ENCODE measurements around the gene ICAM4. TPM values are rescaled to one million over a fixed set of nuclear protein-coding genes. Genes with fewer than 3 reads are reported as not detected.
"Not testable (repeated sequence)": the region's sequence is repeated elsewhere in the genome, so short reads cannot be mapped to it uniquely, and the experiment has no call there.

Gene ICAM4
- total RNA-seq, 1 donor from 2014 or later, result 1.0 TPM

DNA sequence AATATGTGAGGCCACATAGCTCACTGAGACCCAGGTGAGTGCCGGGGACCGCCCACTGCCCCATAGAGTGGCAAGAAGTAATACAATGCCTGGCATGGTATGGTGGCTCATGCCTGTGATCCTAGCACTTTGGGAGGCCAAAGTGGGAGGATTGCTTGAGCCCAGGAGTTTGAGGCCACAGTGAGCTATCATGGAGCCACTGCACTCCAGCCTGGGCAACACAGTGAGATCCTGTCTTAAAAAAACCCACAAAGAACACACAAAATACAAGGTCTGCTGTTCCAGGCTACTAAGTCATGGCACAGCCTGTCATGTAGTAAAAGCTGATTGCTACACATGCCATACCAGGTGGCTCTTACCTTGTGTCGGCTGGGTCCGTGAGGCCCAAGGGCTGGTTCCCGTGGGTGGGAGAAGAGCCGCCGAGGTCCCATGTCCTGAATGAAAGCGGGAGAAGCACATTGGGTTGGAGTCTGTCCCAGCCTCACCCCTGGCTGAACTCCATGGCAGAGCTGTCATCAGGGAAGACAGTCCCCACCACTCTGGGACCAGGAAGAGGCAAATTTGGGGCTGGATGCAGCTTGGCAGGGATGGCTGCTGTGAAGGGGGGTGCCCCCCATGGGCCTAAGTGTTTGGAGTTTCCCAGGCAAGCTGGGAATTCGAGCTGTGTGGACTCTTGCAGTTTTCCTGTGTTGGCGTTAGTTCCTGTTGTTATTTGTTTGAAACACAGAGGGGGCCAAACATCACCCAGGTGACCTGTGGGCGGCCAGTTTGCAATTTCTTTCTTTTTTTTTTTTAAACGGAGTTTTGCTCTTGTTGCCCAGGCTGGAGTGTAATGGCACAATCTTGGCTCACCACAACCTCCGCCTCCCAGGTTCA, 32.3 kb downstream of the ICAM4 start:
- DNase-seq (ENCODE audit: low spot score), result no peak

DNA sequence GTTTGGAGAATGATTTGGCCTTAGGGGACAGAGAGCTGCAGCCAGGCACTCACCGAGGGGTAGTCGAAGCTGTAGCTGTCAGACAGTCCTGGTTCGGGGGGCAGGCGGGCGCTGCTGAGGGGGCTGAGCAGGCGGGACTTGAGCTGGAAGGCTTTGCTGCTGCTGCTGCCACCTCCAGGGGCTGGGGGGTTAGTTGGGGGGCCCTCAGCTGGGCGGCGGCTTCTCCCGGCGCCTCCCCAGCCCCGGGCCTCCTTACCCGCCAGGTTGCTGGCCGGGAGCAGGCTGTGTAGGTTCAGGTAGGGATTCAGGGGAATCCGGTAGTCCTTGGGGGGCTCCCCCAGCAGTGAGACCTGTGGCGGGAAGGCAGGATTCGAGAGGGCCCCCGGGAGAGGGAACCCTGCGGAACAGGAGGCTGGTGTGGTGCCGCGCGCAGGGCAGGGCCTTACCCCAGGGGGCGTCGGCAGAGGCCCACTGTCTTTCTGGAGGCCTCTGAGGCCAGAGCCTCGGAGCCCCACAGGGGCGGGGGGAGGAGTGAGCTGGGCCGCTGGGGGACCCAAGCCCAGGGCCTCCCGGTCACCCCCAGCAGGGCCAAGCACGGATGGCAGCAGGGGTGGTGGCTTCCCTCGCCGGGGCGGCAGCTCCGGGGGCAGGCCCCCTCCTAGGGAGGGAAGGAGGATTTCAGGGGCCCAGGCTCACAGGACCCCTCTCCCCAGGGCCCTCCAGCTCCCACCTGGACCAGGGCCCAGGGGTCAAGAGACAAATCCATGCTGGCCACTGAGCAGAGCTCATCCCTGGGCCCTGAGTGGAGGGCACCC, 34.1 kb downstream of the ICAM4 start:
- DNase-seq (ENCODE audit: low spot score), result no peak

DNA sequence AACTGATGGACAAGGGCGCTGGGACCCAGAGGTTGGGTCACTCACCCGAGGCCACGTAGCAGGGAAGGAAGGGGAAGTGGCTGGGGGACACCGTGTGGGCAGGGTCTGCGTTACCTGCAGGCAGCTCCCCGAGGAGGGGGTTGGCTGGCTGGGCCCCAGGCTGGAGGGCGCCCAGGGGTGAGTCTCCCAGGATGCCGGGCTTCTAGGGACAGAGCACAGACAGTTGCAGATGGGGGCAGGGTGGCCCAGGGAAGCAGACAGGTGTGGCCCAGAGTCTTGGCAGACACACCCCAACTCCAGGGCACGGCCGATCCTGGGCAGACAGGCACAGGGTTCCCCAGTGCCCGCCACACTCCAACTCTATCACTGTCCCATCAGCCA, 34.7 kb downstream of the ICAM4 start:
- no peak for DNase-seq (ENCODE audit: low spot score)

DNA sequence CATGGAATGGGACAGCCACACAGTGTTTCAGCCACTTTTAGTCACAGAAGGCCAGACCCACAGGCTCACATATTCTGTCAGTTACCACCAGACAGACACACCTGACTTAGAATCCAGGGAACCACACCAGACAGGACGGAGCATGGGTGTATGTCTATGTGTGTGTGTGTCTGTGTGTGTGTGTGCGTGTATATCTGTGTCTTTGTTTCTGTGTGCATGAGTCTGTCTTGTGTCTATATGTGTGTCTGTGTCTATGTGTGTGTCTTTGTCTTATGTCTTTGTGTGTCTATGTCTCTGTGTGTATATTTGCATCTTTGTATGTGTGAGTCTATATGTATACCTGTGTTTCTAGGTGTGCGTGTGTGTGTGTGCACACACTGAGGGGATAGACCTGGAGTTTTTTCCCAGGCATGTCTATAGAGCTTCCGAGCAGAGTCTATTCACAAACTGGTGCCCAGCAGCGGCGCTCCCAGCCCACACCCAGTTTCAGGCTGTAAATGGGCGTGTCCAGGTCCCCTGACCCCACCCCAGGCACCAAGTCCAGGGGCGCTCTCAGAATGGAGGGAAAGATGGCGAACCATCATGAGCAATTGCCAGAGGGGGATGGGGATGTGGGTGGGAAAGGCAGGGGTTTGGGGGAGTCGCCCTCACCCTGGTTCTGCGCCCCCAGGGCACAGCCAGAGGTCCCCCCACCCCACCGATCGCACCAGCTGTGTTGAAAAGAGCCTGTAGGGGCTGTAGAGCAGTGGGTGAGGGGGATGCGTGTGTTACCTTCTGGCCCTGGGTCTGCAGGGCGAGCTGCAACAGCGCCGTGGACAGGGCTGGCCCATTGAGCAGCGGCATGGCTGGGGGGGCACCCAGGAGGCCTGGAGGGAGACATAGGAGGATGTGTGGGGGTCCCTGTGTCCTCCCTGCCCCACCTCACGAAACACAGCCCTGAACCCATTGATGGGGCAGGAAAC, 35.4 kb downstream of the ICAM4 start:
- no peak for DNase-seq (ENCODE audit: low spot score)

- no peak for DNase-seq (ENCODE audit: low spot score)
Measured at GRCh38 chr19:10325732-10326131, 39.0 kb downstream of the ICAM4 start.

DNA sequence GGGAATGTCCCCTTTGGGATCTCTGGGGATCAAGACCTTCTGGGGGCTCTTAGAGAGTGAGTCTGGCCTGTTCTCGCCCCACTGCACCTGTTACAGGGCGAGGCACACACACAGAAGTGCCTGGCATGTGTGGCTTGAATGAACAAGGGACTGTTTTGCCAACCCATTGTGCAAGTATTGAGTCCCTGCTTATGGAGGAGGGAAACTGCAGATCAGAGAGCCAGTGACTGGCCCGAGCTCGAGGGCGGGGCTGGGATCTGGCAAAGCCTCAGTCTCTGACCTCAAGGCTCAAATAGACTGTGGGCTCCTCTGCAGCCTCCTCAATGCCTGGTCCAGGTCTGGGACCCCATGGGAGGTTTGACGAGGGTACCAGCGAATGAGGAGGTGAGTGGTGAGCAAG, 41.0 kb downstream of the ICAM4 start:
- no peak for DNase-seq (ENCODE audit: low spot score)

GRCh38 chr19:10328558-10329429, 42.0 kb downstream of the ICAM4 start:
- no peak for DNase-seq (ENCODE audit: low spot score)

GRCh38 chr19:10329555-10329954, 42.8 kb downstream of the ICAM4 start:
- DNase-seq (ENCODE audit: low spot score), result no peak

- DNase-seq (ENCODE audit: low spot score), result no peak
Measured at GRCh38 chr19:10332158-10332964, 45.6 kb downstream of the ICAM4 start.

GRCh38 chr19:10332965-10333757, 46.4 kb downstream of the ICAM4 start, which contains the start of gene RAVER1:
Gene RAVER1 (minus strand): TSS chr19:10333529. CDS start chr19:10333507, 22 bp downstream.
- DNase-seq (ENCODE audit: low spot score), result peak; percentile 98

GRCh38 chr19:10333758-10334587, 47.2 kb downstream of the ICAM4 start:
- no peak for DNase-seq (ENCODE audit: low spot score)

DNA sequence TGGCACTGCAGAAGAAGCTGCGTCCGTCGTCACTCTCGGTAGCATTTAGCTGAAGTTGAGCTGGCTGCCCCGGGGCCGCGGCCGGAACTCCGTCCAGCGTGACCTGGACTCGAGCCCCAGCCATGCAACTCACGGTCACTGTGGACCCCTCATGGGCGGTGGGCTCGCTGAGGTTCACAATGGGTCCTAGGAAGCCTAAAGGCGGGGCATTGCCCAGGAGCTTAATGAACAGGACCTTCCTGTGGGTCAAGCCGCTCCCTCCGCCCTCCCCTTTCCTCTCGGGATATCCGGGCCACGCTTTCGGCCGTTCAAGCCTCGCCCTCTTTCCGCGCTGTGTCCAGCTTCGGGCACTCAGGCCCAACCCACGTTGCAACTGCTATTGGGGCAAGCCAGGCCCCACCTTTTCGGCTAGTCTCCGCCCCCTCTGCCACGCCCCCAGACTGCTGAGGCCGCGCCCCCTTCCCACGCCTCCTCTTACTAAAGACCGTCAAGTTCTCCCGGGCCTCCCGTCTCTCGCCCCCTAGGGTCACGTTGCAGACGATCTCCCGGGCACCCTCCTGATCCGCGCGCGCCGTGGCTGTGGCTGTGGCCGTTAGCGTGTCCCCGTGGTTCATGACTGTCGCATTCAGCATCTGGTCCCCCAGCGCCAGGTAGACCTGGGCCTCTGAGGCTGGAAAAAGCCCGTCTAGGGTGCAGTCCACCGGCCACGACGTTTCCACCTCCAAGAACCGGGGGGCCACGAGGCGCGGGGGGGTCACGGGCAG, 48.0 kb downstream of the ICAM4 start:
- DNase-seq (ENCODE audit: low spot score), result peak; percentile 95

GRCh38 chr19:10335352-10335985, 48.7 kb downstream of the ICAM4 start:
- DNase-seq (ENCODE audit: low spot score), result no peak

DNA sequence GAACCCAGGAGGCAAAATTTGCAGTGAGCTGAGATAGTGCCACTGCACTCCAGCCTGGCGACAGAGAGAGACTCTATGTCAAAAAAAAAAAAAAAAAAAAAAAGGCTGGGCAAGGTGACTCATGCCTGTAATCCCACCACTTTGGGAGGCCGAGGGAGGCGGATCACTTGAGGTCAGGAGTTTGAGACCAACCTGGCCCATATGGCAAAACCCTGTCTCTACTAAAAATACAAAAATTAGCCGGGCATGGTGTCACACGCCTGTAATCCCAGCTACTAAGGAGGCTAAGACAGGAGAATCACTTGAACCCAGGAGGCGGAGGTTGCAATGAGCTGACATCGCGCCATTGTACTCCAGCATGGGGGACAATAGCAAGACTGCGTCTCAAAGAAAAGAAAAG, 50.0 kb downstream of the ICAM4 start:
- DNase-seq (ENCODE audit: low spot score), result not testable (repeated sequence)
